Spleen (tissue), 11 donors: ENCODE data around the gene POLN. TPM values are rescaled to one million over a fixed set of nuclear protein-coding genes. Genes with fewer than 3 reads are reported as not detected.

Experiments used
- DNase-seq: peaks from one replicate; pipeline ENCODE4 v3.0.0-alpha.2; 2020
- H3K27ac ChIP-seq, 8 donors: fragments of 200-600 bp; sonication (generic) in 7 of 8; 1 replicate in 4 of 8; 2 replicates in 4 of 8; pipeline versions ENCODE4 v1.5.0 to v1.8.0; 2016 to 2021; ENCODE audit warnings: inconsistent platforms in 4 of 8, mild to moderate bottlenecking in 4 of 8, moderate library complexity in 1 of 8
- H3K27me3 ChIP-seq, 7 donors: fragments of 200-600 bp; sonication (generic) in 6 of 7; replicated peaks in 1 of 7; 1 replicate in 4 of 7; 2 replicates in 3 of 7; pipeline versions ENCODE4 v1.5.0 to v1.8.0; 2016 to 2021; ENCODE audit warnings: inconsistent platforms in 3 of 7, mild to moderate bottlenecking in 1 of 7
- H3K36me3 ChIP-seq, 6 donors: fragments of 200-600 bp; sonication (generic) in 5 of 6; 1 replicate in 4 of 6; 2 replicates in 2 of 6; pipeline versions ENCODE4 v1.5.0 to v1.8.0; 2016 to 2021; ENCODE audit warnings: inconsistent platforms in 2 of 6
- H3K4me1 ChIP-seq, 6 donors: fragments of 200-600 bp; sonication (generic) in 5 of 6; 1 replicate in 3 of 6; 2 replicates in 3 of 6; pipeline versions ENCODE4 v1.5.0 to v1.8.0; 2016 to 2021; ENCODE audit warnings: inconsistent platforms in 3 of 6
- H3K4me3 ChIP-seq, 8 donors: fragments of 200-600 bp; sonication (generic) in 7 of 8; 1 replicate in 4 of 8; 2 replicates in 4 of 8; pipeline versions ENCODE4 v1.5.0 to v1.8.0; 2016 to 2021; ENCODE audit warnings: inconsistent platforms in 4 of 8, mild to moderate bottlenecking in 4 of 8, moderate library complexity in 2 of 8
- H3K9me3 ChIP-seq, 8 donors: fragments of 200-600 bp; sonication (generic) in 7 of 8; 1 replicate in 4 of 8; 2 replicates in 4 of 8; pipeline versions ENCODE4 v1.5.0 to v1.8.0; 2016 to 2021; ENCODE audit warnings: inconsistent platforms in 4 of 8
- CTCF ChIP-seq, 11 experiments: fragments of 200-600 bp in 7 of 11; fragments of 450-650 bp in 4 of 11; sonication (generic) in 4 of 11; IDR thresholded peaks in 8 of 11; conservative IDR thresholded peaks in 3 of 11; 1 replicate in 7 of 11; 2 replicates in 4 of 11; pipeline versions ENCODE4 v1.4.0 to v1.8.0; 2016 to 2021; ENCODE audit warnings: antibody characterized with exemption in 11 of 11, inconsistent platforms in 4 of 11, mild to moderate bottlenecking in 1 of 11
- POLR2A ChIP-seq, 3 donors: fragments of 450-650 bp; IDR thresholded peaks; one replicate each; pipeline ENCODE4 v1.5.1; 2017; ENCODE audit warnings: antibody characterized with exemption in 3 of 3, mild to moderate bottlenecking in 1 of 3
- POLR2AphosphoS5 ChIP-seq, 3 donors: sonication (generic); formaldehyde crosslinking; IDR thresholded peaks; one replicate each; pipeline ENCODE4 v1.5.1; 2017; ENCODE audit warnings: antibody characterized with exemption in 3 of 3
- WGBS, 5 donors: extraction: QIAGEN DNeasy Blood & Tissue Kit in 3 of 5; methylation state at CpG; one replicate each; pipeline versions ENCODE4 v1.1.5 to v1.1.7; 2013 to 2018; 5-methylcytosine and 5-hydroxymethylcytosine counted together
- intact Hi-C: fragments of 100-400 bp; cut with DNase I; formaldehyde crosslinking; loops from one replicate; pipeline ENCODE4 v1.15.0; 2023; ENCODE audit warnings: low total_unique reads
- polyA plus RNA-seq, 3 donors: library from polyadenylated mRNA; stranded (reverse); fragments of 200-250 nt; gene quantifications; one replicate each; pipeline ENCODE4 v1.2.1, GENCODE V29; 2013
- total RNA-seq, 7 donors: library from RNA; depleted of rRNA in 3 of 7; stranded (reverse); fragments of >200 nt in 3 of 7; fragmentation: NEBNext Ultra II Directional in 4 of 7; extraction: Animal tissue kit (Norgen Biotek cat#: 25700) in 4 of 7; gene quantifications; one replicate each; pipeline versions ENCODE4 v1.1.0 to v1.2.1, GENCODE V29; 2016 to 2021
- donor health status: healthy with polysubstance abuse.
- donor health status: DM: no; HTN: no; CAD: no; lungs with moderate emphysema.
- donor health status: DM: no; HTN: no; CAD: no.
- donor health status: Bipolar disorder and iron deficiency.
- donor health status: healthy.
- donor health status: DM: no; HTN: no; CAD: no.
- donor health status: DM: yes; HTN: yes; CAD: no.

Gene POLN
- total and polyA plus RNA-seq, 10 donors = 1.2 to 3.5 (median 2.5) TPM

GRCh38 chr4:2062808-2063524 is 179.0 kb downstream of the POLN start:
- H3K27me3 ChIP-seq = peaks cover 0 to 67% (median 33%) of the 10 kb centered on the region in 7 donors
- H3K27ac ChIP-seq = no peak overlapping the region
- TF ChIP-seq POLR2AphosphoS5 (IDR thresholded peaks at IDR 0.05) (no peak), CTCF (IDR thresholded peaks at IDR 0.05 in 8 of 11, conservative IDR thresholded peaks at IDR 0.05 in 3 of 11) (no peak), POLR2A (IDR thresholded peaks at IDR 0.05) (no peak)
- DNase-seq = peak; percentile 68
- peaks cover 0 to 26% (median 18%) of the 10 kb centered on the region in 6 donors for H3K4me1 ChIP-seq
- no peaks in the 10 kb centered on the region for H3K9me3 ChIP-seq
- H3K4me3 ChIP-seq = no peak overlapping the region
- H3K36me3 ChIP-seq = no peaks in the 10 kb centered on the region
- intact Hi-C loops = no loop called here
- WGBS, 5 donors = 66 to 82% (median 79%) methylated on average over 9 to 16 of the region's 16 CpGs

GRCh38 chr4:2062168-2062807 is 179.6 kb downstream of the POLN start:
- Histone ChIP-seq H3K9me3 (no peaks in the 10 kb centered on the region), H3K4me3 (no peak overlapping the region), H3K36me3 (no peaks in the 10 kb centered on the region), H3K4me1 (peaks cover 0 to 31% (median 20%) of the 10 kb centered on the region in 6 donors), H3K27ac (no peak overlapping the region), H3K27me3 (peaks cover 0 to 74% (median 40%) of the 10 kb centered on the region in 7 donors)
- 85 to 93% (median 89%) methylated on average over 4 to 11 of the region's 11 CpGs for WGBS, 5 donors
- intact Hi-C loops = no loop called here
- no peak for DNase-seq
- TF ChIP-seq POLR2A (IDR thresholded peaks at IDR 0.05) (no peak), CTCF (IDR thresholded peaks at IDR 0.05 in 8 of 11, conservative IDR thresholded peaks at IDR 0.05 in 3 of 11) (no peak), POLR2AphosphoS5 (IDR thresholded peaks at IDR 0.05) (no peak)

GRCh38 chr4:2061186-2062131 is 180.5 kb downstream of the POLN start:
- intact Hi-C loops = no loop called here
- DNase-seq = no peak
- no peaks in the 10 kb centered on the region for H3K36me3 ChIP-seq
- H3K27me3 ChIP-seq = peaks cover 0 to 77% (median 40%) of the 10 kb centered on the region in 7 donors
- TF ChIP-seq POLR2A (IDR thresholded peaks at IDR 0.05) = no peak
- no peak for TF ChIP-seq CTCF (IDR thresholded peaks at IDR 0.05 in 8 of 11, conservative IDR thresholded peaks at IDR 0.05 in 3 of 11)
- no peak for TF ChIP-seq POLR2AphosphoS5 (IDR thresholded peaks at IDR 0.05)
- no peak overlapping the region for H3K27ac ChIP-seq
- 75 to 82% (median 78%) methylated on average over 17 to 42 of the region's 42 CpGs for WGBS, 5 donors
- no peaks in the 10 kb centered on the region for H3K9me3 ChIP-seq
- no peak overlapping the region for H3K4me3 ChIP-seq
- H3K4me1 ChIP-seq = peaks cover 0 to 31% (median 20%) of the 10 kb centered on the region in 6 donors
